KG1 (cell line): ENCODE data around the gene ATP8A2.

Experiments used
- DNase-seq: peaks from one replicate; lab custom pipeline; 2025; lab: John Stamatoyannopoulos, UW

The ATP8A2 gene

GRCh38 chr13:25384758-25385410, 13.1 kb downstream of the ATP8A2 start:
- DNase-seq: no peak

GRCh38 chr13:25391932-25392331, 20.2 kb downstream of the ATP8A2 start:
- no peak for DNase-seq

GRCh38 chr13:25394402-25395060, 22.8 kb downstream of the ATP8A2 start:
- DNase-seq: no peak

- no peak for DNase-seq
Measured at GRCh38 chr13:25397763-25398162, 26.0 kb downstream of the ATP8A2 start.

- DNase-seq: no peak
Measured at GRCh38 chr13:25400925-25401324, 29.2 kb downstream of the ATP8A2 start.

GRCh38 chr13:25401958-25402357, 30.2 kb downstream of the ATP8A2 start:
- DNase-seq: no peak

- DNase-seq: no peak
Measured at GRCh38 chr13:25406377-25406776, 34.6 kb downstream of the ATP8A2 start.

- DNase-seq: no peak
Measured at GRCh38 chr13:25409938-25410337, 38.2 kb downstream of the ATP8A2 start.

GRCh38 chr13:25415241-25415640, 43.5 kb downstream of the ATP8A2 start:
- no peak for DNase-seq

- no peak for DNase-seq
Measured at GRCh38 chr13:25417535-25417934, 45.8 kb downstream of the ATP8A2 start.

- DNase-seq: no peak
Measured at GRCh38 chr13:25420161-25420560, 48.4 kb downstream of the ATP8A2 start.

GRCh38 chr13:25421612-25422011, 49.8 kb downstream of the ATP8A2 start:
- no peak for DNase-seq

- no peak for DNase-seq
Measured at GRCh38 chr13:25422153-25422552, 50.4 kb downstream of the ATP8A2 start.

- DNase-seq: no peak
Measured at GRCh38 chr13:25423831-25424230, 52.1 kb downstream of the ATP8A2 start.

GRCh38 chr13:25429466-25429865, 57.7 kb downstream of the ATP8A2 start:
- no peak for DNase-seq

GRCh38 chr13:25432691-25433090, 60.9 kb downstream of the ATP8A2 start:
- DNase-seq: no peak

GRCh38 chr13:25440061-25440460, 68.3 kb downstream of the ATP8A2 start:
- DNase-seq: no peak

GRCh38 chr13:25446261-25446660, 74.5 kb downstream of the ATP8A2 start:
- DNase-seq: no peak

GRCh38 chr13:25447396-25447795, 75.6 kb downstream of the ATP8A2 start:
- no peak for DNase-seq

GRCh38 chr13:25453850-25454365, 82.1 kb downstream of the ATP8A2 start:
- DNase-seq: no peak

GRCh38 chr13:25455146-25455545, 83.4 kb downstream of the ATP8A2 start:
- no peak for DNase-seq

- DNase-seq: no peak
Measured at GRCh38 chr13:25457566-25457965, 85.8 kb downstream of the ATP8A2 start.

- DNase-seq: no peak
Measured at GRCh38 chr13:25462301-25463125, 90.7 kb downstream of the ATP8A2 start.
